Endothelial cell of umbilical vein (primary cell): ENCODE data around the gene PKDCC. TPM values are rescaled to one million over a fixed set of nuclear protein-coding genes. Genes with fewer than 3 reads are reported as not detected.

Experiments
- BruUV-seq: library from RNA; stranded (reverse); fragments of 400-500 nt; replicated peaks from 2 replicates; lab custom pipeline; 2021; lab: Mats Ljungman, UMichigan
- CTCF ChIA-PET: fragments of 300-600, 350-600 bp; sonication (Branson Sonifier 250); formaldehyde crosslinking; loops from one replicate; lab custom pipeline; 2021; ENCODE audit warnings: antibody characterized with exemption, inconsistent platforms; lab: Charles Lee
- POLR2A ChIA-PET: fragments of 300-600, 350-600 bp; sonication (Branson Sonifier 250); formaldehyde crosslinking; loops from one replicate; lab custom pipeline; 2021; ENCODE audit warnings: antibody characterized with exemption, inconsistent platforms; lab: Charles Lee
- DNase-seq: peaks from one replicate; pipeline ENCODE4 v3.0.0-alpha.2; 2011; ENCODE audit warnings: low read depth, low spot score
- FAIRE-seq: peaks from 2 replicates; lab custom pipeline; 2011; peaks lifted over from hg19 to GRCh38; lab: Jason Lieb, UNC
- H2AFZ ChIP-seq: 2 replicates; pipeline ENCODE4 v1.6.0; 2012; ENCODE audit warnings: low read depth, low read length, control low read depth, inconsistent platforms
- H3K27ac ChIP-seq: 2 replicates; pipeline ENCODE4 v1.5.1; 2011; ENCODE audit warnings: low read depth, mild to moderate bottlenecking, control low read depth, low read length, moderate library complexity; ENCODE audit not compliant: insufficient read depth
- H3K27me3 ChIP-seq, 2 experiments: 2 replicates each; pipeline versions ENCODE4 v1.6.0 to v1.6.1; 2011; ENCODE audit warnings: low read length in 2 of 2, mixed read lengths in 1 of 2; ENCODE audit not compliant: control insufficient read depth in 2 of 2, insufficient read depth in 2 of 2
- H3K36me3 ChIP-seq, 2 experiments: 2 replicates in 1 of 2; 3 replicates in 1 of 2; pipeline ENCODE4 v1.5.1; 2011; ENCODE audit warnings: low read length in 2 of 2, mild to moderate bottlenecking in 1 of 2, moderate library complexity in 1 of 2; ENCODE audit not compliant: control insufficient read depth in 2 of 2, insufficient read depth in 2 of 2; ENCODE audit errors: extremely low read depth in 1 of 2
- H3K4me1 ChIP-seq: 3 replicates; pipeline ENCODE4 v1.5.1; 2011; ENCODE audit warnings: mild to moderate bottlenecking, low read length; ENCODE audit not compliant: control insufficient read depth, insufficient read depth; ENCODE audit errors: extremely low read depth
- H3K4me2 ChIP-seq: 2 replicates; pipeline ENCODE4 v1.6.1; 2011; ENCODE audit warnings: low read length, control low read depth, mixed read lengths; ENCODE audit not compliant: insufficient read depth
- H3K4me3 ChIP-seq, 3 experiments: fragments of 200-600 bp in 1 of 3; sonication (generic), shearing (Covaris generic) in 1 of 3; replicated peaks in 1 of 3; 2 replicates each; pipeline ENCODE4 v1.5.1; 2011 to 2016; ENCODE audit warnings: control low read depth in 3 of 3, low read length in 3 of 3, mild to moderate bottlenecking in 2 of 3, inconsistent platforms in 1 of 3, low read depth in 1 of 3, moderate library complexity in 1 of 3; ENCODE audit not compliant: insufficient read depth in 1 of 3
- H3K79me2 ChIP-seq: 2 replicates; pipeline ENCODE4 v1.6.0; 2012; ENCODE audit warnings: low read length, inconsistent platforms; ENCODE audit not compliant: control insufficient read depth, insufficient read depth
- H3K9ac ChIP-seq: replicated peaks from 2 replicates; pipeline ENCODE3; 2011; ENCODE audit warnings: low read length, control low read depth; ENCODE audit not compliant: insufficient read depth; ENCODE audit errors: extremely low read depth
- H3K9me1 ChIP-seq: replicated peaks from 3 replicates; pipeline ENCODE4 v1.6.0; 2011; ENCODE audit warnings: mild to moderate bottlenecking, low read length; ENCODE audit not compliant: control insufficient read depth, insufficient read depth; ENCODE audit errors: extremely low read depth
- H3K9me3 ChIP-seq: replicated peaks from 2 replicates; pipeline ENCODE4 v1.5.1; 2012; ENCODE audit warnings: low read length, inconsistent platforms; ENCODE audit not compliant: control insufficient read depth, insufficient read depth
- H4K20me1 ChIP-seq: replicated peaks from 2 replicates; pipeline ENCODE3; 2011; ENCODE audit warnings: mild to moderate bottlenecking, low read length; ENCODE audit not compliant: control insufficient read depth, insufficient read depth; ENCODE audit errors: extremely low read depth
- CTCF ChIP-seq, 2 donors: IDR thresholded peaks; 1 replicate in 1 of 2; 2 replicates in 1 of 2; pipeline ENCODE4 v1.5.1; 2011; ENCODE audit warnings: low read length in 2 of 2, mild to moderate bottlenecking in 2 of 2, moderate library complexity in 2 of 2, control low read depth in 1 of 2, inconsistent platforms in 1 of 2, low read depth in 1 of 2; ENCODE audit not compliant: insufficient read depth in 1 of 2; ENCODE audit errors: extremely low read depth in 1 of 2
- EZH2 ChIP-seq: IDR thresholded peaks from 2 replicates; pipeline ENCODE4 v1.6.1; 2012; ENCODE audit warnings: borderline replicate concordance, low read depth, mild to moderate bottlenecking, moderate library complexity, low read length, inconsistent platforms; ENCODE audit not compliant: severe bottlenecking
- FOS ChIP-seq: IDR thresholded peaks from 2 replicates; pipeline ENCODE4 v1.6.1; 2011; ENCODE audit warnings: mild to moderate bottlenecking, low read length, moderate library complexity, borderline replicate concordance; ENCODE audit not compliant: insufficient read depth
- GATA2 ChIP-seq: IDR thresholded peaks from 2 replicates; pipeline ENCODE4 v1.7.0; 2011; ENCODE audit warnings: low read depth, mild to moderate bottlenecking, moderate library complexity, mixed read lengths, low read length; ENCODE audit not compliant: insufficient read length, insufficient read depth
- JUN ChIP-seq: IDR thresholded peaks from 2 replicates; pipeline ENCODE4 v1.6.1; 2011; ENCODE audit warnings: borderline replicate concordance, low read depth; ENCODE audit not compliant: insufficient read length, insufficient read depth
- MAX ChIP-seq: IDR thresholded peaks from 2 replicates; pipeline ENCODE4 v1.6.1; 2011; ENCODE audit not compliant: insufficient read depth, insufficient read length
- MYC ChIP-seq: IDR thresholded peaks from one replicate; pipeline ENCODE4 v1.6.1; 2011; ENCODE audit warnings: mild to moderate bottlenecking, low read depth, low read length
- POLR2A ChIP-seq: IDR thresholded peaks from 2 replicates; pipeline ENCODE4 v1.6.1; 2012; ENCODE audit warnings: low read depth, mild to moderate bottlenecking, control low read depth, low read length
- POLR2AphosphoS5 ChIP-seq: IDR thresholded peaks from 2 replicates; pipeline ENCODE4 v1.6.1; 2012; ENCODE audit warnings: low read depth, mild to moderate bottlenecking, control low read depth, low read length, moderate library complexity; ENCODE audit not compliant: insufficient read depth
- dilution Hi-C: fragments of 300-500 bp; cut with MboI; formaldehyde crosslinking; loops from one replicate; pipeline ENCODE4 v1.15.0; 2019; ENCODE audit warnings: low sequenced_read_pairs; ENCODE audit not compliant: extremely low pct_ligation_motif_present
- intact Hi-C: fragments of 100-400 bp; cut with micrococcal nuclease; formaldehyde crosslinking; loops from one replicate; pipeline ENCODE4 v1.10.0; 2022
- polyA plus RNA-seq, 4 experiments: library from polyadenylated mRNA; depleted of rRNA in 3 of 4; stranded (reverse) in 3 of 4; unstranded in 1 of 4; fragments of >200 nt; gene quantifications; 2 replicates each; pipeline versions ENCODE4 v1.2.1 to v1.2.3, GENCODE V29; 2011 to 2012; ENCODE audit warnings: missing spikeins in 1 of 4
- total RNA-seq: library from RNA; stranded (reverse); gene quantifications from 2 replicates; pipeline ENCODE4 v1.2.3, GENCODE V29; 2021

PKDCC gene
- total and polyA plus RNA-seq, 2 donors (not counting 3 experiments of a cell fraction or from before 2014, with no cell fraction given), result 3.0 to 5.9 TPM

- dilution Hi-C loops, result no loop called here
- H4K20me1 ChIP-seq, result no peaks in the 10 kb centered on the region
- no peak overlapping the region for H3K27ac ChIP-seq
- H3K27me3 ChIP-seq, result no peaks in the 10 kb centered on the region
- CTCF ChIA-PET, result interaction anchor here (12.9 kb wide), 1 partner anchor 228 kb away, joined by 369 read pairs; no protein-coding TSS in a partner anchor
- no peaks in the 10 kb centered on the region for H3K36me3 ChIP-seq
- H3K4me1 ChIP-seq, result peaks cover 8% of the 10 kb centered on the region
- POLR2A ChIA-PET, result no interaction called here
- BruUV-seq, result no TSS peak
- H3K9me3 ChIP-seq, result no peaks in the 10 kb centered on the region
- no peak overlapping the region for H3K9ac ChIP-seq
- FAIRE-seq (no peak), DNase-seq (no peak)
- no peak overlapping the region for H3K4me2 ChIP-seq
- H3K9me1 ChIP-seq, result no peaks in the 10 kb centered on the region
- no peaks in the 10 kb centered on the region for H3K79me2 ChIP-seq
- intact Hi-C loops, result loop anchor here (1.0 to 2.0 kb wide), 2 partner anchors 32 to 42 kb away; no protein-coding TSS in a partner anchor
- peak overlapping the region; percentile 70 for H2AFZ ChIP-seq
- TF ChIP-seq JUN (no peak), EZH2 (no peak), MAX (no peak), MYC (no peak), POLR2AphosphoS5 (no peak), FOS (no peak), CTCF (IDR thresholded peaks at IDR 0.05; ENCODE audit: extremely low read depth in 1 of 2, insufficient read depth in 1 of 2, low read depth in 1 of 2, low read length in 2 of 2) (no peak), GATA2 (no peak), POLR2A (no peak)
- H3K4me3 ChIP-seq, result peak overlapping the region in 1 of 3 experiments; percentile 14
These were observed 52.9 kb downstream of the PKDCC start for GRCh38 chr2:42100683-42101205.
